Stimulated activated CD4-positive, alpha-beta T cell treated with anti-CD3 and anti-CD28 coated beads, TNF-alpha, amount 100 ng/mL, for 24 hours (primary cell): ENCODE results near the gene NCKAP5.

Experiments
- DNase-seq, 3 experiments: peaks; one replicate each; pipeline ENCODE4 v3.0.0-alpha.2; 2020; ENCODE audit warnings: low read depth in 3 of 3

The NCKAP5 gene

DNA sequence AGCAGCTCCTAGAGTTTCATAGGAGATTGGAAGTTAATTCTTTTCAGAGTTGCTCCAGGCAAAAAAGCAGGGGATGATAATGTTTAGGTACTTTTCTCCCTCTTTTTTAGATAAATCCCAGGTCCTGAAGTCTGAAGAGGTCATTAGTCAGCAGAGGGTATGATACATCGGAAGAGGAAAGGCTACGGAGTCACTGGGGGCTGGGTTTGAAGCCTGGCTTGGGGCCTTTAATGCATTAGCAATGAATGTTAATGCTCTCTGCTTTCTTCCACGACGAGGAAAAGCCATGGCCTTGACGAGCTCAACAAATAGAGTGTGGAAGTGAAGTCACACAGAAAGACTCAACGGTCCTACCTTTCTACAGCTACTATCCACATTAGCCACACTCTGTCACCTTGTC is 235.1 kb downstream of the NCKAP5 start:
- DNase-seq: no peak

DNA sequence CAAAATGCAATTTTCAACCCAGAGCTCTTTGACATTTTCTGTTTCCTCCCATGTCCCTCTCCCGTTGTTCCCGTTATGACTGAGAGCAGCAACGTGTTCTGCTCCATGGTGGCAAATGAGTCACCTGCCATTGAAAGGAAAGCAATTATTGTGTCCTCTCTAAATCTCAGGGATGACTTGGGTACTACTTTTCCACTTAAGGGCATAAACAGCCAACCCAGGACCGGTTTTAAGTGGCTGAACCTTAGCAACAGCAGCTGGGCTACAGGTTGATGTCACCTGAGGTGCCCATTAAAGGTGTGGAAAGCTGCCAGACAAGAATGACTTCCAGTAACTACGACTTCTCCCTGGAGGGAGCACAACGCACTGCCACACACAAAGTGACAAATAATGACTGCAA is 236.8 kb downstream of the NCKAP5 start:
- no peak for DNase-seq

DNA sequence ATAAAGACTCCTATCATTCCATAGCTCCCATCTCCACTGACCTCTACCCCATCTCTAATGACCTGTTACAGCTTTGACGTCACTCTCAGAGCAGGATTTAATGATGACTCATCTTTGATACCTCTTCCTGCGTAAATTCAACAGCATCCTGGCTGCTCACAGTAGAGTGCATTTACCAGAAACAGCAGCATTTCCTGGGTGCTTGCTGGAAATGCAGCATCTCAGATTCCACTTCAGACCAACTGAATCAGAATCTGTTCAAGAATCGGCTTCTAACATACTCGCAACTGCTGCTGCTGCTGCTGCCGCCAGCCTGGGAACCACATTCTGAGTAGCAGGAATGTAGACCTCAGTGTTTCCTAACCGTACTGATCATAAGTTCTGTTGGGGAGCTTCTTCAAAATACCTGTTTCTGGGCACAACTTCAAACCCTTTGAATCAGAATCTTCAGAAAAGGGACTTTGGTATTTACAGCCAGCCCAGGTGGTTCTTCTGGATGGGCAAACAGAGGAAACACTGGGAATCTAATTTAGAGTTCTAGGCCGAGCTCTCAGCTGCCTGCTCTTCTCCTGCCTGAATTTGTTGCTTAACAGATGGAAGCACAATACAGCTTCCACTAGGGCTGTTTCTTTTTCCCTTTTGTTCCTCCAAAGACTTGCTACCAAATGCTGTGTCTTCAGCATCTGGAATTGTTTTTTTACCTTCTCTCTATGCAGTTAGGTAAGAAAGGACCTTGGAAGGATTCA is 241.4 kb downstream of the NCKAP5 start:
- DNase-seq: no peak

DNA sequence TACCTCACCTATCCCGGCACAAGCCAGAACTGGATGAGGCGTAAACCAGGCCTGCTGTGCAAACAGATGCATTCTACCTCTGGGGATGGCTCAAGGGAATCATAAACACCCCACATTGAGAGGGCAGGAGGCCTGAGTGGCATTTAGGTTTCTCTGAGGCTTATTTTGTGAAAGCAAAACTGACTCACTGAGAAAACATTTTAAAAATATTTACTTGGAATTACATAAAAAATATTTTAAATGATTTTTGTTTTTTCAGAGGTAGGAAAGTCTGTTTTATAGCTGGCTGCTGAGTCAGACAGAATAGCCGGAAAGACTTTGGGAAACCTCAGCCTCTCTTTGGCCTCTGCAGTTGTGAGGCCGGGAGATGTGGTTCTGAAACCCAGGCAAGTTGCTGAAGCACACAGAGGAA is 244.1 kb downstream of the NCKAP5 start:
- no peak for DNase-seq

DNA sequence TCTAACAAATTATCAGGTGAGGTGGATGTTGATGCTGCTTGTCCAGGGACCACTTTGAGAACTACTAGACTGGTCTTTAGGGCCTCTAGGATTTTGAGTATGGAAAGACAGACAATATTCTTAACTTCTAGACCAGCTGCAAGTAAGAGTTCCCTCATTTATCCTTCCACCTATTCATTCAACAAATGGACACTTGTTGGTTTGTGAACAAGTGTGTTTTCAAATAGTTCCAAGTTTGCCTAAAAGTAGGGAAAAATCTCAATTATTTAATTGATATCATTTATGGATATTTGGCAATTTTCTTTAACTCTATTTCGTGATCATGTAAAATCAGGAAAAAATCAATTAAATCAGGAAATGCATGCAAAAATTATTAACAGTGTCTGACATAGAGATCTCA is 245.4 kb downstream of the NCKAP5 start:
- no peak for DNase-seq

DNA sequence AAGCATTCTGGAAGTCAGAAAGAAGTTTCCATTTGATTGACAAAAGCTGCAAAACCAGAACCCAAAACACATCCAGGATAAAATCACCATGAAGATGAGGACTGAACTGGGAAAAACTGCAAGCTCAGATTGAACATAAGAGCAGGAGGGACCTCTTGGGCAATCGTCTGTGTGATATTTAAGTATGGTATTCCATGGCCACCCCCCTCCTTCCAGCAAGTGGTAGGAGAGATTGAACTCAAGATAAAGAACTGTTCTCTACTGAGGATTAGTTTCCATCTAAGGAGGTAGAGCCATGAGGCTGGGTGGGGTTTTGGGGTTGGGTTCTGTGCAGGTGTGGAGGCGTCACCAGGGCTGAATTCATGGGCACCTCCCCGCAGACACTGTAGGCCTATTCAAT is 251.1 kb downstream of the NCKAP5 start:
- DNase-seq: no peak

DNA sequence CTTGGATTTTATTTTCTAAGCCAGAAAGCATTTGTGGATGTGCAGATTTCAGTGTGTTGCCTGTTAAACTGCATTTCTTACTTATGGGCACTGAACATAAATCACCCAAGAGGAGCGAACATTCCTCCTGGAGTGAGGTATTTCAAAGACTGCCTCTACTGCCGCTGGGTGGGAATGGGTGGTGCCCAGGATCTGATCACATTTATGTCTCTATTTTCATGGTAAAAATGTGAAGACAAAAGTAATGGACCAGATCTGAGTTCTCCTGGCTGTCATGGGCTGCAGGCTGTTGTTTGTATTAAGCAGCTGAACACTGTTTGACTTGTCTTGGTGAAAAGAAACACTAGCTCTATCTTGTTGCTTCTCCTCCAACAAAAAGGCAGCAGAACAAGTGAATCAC is 251.7 kb downstream of the NCKAP5 start:
- DNase-seq: no peak

DNA sequence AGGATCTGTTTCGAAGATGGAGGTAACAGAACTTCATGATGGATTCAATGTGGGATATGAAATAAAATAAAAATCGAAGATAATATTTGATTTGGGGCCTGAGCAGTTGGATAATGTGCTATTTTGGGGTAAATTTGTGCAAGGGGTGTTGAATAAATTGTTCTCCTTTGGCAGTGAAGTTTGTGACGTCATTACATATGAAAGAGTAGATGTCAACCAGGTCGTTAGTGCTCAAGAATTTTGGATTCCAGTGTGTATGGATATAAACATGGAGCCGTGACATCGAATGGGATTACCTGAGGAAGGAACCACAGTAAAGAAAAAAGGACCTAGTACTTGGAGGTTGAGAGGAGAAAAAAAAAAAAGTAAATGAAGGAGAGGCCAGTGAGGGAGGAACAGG is 253.0 kb downstream of the NCKAP5 start:
- DNase-seq: no peak

DNA sequence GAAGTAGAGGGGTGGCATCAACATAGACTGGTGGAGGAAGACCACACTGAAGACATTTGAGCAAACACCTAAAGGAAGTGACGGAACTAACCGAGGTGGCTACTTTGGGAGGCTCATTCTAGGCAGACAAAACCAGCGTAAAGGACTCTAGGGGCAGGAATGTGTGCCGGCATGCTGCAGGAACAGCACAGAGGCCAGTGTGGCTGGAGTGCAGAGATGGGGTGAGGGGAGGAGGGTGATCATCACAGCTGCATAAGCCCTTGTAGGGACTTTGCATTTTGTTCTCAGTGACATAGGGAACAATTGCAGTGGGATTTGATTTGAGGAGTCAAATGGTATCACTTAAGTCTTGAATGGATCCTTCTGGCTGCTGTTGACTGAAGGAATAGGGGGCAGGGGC is 253.5 kb downstream of the NCKAP5 start:
- no peak for DNase-seq

DNA sequence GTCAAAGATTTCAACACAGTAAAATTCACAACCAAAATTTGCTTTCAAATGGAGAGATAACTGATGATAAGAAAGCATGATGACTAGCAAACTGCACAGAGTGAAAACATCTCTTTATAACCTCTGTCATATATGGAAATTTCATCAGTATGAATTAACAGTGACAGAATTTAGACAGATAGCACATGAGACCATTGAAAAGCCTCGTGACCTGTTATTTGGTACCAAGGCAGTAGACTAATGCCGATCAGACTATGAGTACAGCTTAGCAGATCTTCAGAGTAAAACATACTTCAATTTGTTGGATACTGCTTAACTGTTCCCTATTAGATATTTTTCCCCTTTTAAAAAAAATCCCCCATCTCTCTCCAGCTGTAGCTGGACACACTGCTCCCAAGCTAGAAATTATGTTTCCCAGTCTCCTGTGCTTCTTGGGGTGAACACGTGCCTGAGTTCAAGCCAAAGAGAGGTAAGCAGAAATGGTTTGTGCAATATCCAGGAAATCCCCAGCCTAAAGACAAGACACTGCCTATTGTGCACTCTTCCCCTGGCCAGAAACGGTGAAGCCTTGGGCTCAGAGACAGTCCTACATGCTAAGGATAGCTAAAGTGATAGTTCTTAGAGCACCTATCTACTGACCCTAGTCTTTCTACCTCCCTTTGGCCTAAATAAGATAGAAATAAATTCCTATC is 256.1 kb downstream of the NCKAP5 start:
- no peak for DNase-seq

DNA sequence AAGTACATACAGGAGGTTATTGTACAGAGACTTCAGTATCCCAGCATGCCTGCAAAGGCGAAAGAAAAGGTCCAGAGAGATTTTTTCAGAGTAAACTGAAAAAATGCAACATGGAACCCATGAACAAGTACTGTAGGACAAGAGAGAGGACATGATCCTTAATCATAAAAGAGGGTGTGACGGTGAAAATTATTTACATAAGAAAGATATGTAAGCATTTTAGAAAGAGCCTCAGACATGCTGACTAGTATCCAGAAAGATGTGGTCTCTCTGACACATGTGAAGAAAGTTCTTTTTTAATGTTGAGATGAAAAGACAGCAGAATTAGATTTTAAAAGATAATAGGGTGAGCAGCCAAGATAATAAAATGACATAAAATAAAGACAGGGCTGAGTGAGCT is 262.0 kb downstream of the NCKAP5 start:
- DNase-seq: no peak

DNA sequence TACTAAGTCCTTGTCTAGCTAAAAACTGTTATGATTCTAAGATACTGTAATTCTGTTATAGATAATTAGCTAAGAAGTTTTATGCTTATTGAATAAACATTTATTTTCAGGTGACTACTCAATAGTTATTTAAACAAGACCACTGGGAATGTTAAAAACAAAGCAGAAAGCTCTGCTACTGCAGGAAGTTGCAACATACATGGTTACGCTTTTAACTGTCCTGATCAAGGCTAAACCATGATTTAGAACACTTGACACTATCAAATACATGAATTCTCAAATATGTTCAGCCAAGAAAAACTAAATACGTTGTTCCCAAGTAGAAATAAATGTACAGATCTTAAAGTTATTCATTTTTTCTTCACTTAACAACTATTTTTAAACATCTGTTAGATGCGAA is 263.9 kb downstream of the NCKAP5 start:
- no peak for DNase-seq

DNA sequence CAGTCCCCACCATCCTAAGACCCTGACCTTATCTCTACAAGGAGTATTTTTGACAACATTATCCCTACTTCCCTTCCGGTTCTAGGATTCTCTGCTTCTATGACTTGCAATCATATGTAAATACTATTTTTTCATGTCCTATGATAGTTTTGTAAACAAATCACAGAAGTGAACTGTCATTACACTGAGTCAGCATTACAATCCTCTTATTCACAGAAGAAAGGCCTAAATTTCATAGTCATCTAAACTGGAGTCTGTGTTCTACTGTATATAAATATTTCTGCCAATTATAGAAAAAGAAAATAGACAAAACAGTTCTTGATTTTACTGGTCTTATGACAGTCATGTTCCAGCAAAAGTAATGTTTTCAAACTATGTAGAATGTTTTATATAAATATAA is 265.1 kb downstream of the NCKAP5 start:
- no peak for DNase-seq

DNA sequence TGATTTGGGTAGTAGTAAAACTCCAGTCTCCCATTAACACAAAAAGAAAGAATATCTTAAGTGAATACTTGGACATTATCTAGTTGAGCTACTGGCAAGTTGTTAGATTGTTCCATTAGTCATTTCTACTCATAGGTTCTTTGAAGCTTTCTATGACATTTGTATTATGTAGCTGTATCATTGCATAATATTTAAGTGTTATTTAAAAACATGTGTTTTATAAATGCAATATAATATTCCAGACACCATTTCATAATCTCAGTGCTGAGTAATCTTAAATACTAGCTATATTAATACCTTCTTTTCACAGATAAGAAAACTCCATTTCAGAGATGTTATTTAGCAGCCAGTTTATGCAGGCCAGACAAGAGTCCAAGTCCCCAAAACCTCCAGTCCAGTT is 271.9 kb downstream of the NCKAP5 start:
- DNase-seq: no peak

DNA sequence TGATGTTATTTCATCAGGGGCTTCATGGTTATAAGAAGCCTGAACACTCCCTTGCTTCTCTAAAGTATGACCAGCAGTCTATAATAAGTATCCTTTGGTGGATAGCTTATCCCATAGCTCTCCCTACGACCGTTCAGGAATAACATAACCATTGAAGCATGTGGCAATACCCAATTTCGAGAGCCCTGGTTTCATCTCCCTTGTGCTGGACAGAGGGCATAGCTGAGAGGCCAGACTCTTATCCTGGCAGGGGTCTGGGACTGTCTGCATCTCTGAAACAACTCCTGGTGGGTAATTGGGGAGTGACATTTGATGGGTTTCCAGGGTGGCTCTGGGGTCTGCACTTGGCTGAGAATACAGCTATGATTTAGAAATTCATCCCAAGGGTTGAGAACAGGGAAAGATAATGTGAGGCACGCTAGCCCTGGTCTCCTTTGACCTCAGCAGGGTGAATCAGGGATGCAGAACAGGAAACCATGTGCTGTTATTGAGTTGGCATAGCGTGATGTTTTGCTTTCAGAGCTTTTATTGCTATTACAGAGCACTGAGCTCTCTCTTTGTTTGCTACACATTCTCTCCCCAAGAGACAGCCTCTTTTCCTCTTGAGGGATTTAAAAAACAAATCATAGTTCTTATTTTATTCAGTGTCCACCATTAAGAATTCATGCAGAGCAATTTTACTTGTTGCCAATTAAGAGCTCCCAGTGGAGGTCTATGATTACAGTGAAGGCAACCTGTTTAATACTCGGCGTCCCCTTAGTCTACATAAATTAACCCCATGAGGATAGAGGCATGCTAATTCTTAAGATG is 274.5 kb downstream of the NCKAP5 start:
- no peak for DNase-seq

DNA sequence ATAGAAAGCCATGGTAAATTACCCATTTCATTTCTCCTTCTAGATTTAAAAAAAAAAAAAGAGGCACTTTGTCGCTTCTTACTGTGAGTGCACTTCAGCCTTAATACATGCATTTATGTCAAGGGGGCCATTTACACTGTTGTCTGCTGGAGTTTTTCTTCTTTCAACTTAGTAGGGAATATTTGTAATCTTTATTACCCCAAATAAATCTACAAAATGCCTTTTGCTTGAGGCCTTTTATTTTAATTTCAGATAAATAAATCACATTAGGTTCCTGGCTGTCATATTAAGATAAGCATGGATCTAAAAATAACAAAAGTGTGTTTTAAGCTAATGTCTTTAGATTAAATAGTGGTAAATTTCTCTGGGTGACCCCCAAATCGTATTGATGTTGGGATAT is 276.0 kb downstream of the NCKAP5 start:
- no peak for DNase-seq

DNA sequence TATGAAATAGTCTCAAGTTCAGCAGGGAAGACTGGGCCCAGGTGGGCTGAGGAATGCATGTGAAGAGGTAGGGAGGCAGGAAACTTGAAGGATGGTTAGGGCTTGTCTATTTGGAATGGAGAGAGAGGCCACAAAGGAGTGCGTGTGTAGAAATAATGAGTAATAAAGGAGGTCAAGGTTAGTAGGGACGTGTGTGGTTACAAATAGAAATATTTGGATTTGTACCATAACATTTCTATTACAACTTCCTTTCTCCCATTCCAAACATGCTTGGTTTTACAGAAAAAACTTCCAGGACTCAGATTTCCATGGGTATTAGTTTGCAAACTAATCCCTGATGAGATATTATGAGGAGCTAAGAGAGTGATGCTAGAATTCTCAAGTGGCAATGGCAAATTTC is 280.6 kb downstream of the NCKAP5 start:
- DNase-seq: no peak

DNA sequence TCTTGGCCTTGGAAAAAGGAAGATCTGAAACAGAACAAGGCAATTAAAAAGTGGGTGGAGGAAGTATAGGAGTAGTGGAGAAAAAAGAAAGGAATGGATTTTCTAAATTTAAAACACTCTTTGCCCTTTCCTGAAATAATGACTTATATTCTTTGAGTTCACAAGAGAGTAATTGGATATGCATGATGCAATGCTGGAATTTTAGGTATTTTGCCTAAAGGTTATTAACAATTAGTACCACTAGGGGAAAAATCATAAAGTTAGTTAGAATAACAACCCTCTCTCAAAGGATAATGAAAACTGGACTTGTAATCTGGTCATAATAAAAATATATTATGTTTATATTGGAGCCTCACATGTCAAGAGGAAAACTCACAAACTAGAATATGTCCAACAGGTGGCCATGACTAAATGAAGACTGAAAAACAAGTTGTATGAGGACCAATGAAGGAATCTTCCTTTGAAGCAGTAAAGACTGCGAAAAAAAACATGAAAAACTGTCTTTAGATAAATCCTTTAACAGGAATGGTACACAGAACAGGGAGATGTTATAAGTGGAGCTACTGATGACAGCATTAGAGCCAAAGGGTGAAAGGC is 281.8 kb downstream of the NCKAP5 start:
- no peak for DNase-seq

DNA sequence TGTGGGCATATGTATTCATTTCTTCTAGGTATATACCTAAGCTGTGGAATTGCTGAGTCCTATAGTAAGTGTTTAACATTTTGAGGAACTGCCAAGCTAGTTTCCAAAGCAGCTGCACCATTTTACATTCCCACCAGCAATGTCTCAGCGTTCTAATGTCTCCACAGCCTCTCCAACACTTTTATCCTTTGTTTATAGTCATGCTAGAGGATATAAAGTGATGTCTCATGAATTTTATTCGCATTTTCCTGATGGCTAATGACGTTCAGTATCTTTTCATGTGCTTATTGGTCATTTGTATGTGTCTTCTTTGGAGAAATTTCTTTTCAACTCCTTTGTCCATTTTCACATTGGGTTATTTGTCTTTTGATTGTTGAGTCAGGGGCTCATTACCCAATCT is 295.2 kb downstream of the NCKAP5 start:
- DNase-seq: no peak

DNA sequence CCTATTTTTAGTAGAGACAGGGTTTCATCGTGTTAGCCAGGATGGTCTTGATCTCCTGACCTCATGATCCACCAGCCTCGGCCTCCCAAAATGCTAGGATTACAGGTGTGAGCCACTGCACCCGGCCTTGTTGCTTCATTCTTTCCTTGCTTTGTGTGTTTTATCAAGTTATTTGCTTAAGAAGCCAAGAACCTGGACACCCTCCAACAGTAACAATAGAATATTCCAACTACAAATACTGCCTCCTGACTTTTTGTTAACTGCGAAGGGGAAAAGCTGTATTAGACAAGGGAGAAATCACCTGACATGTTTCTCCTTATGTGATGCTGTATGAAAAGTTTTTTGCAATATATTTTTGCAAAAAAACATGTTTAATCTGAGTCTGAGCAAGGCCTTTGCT is 297.2 kb downstream of the NCKAP5 start:
- DNase-seq: no peak

DNA sequence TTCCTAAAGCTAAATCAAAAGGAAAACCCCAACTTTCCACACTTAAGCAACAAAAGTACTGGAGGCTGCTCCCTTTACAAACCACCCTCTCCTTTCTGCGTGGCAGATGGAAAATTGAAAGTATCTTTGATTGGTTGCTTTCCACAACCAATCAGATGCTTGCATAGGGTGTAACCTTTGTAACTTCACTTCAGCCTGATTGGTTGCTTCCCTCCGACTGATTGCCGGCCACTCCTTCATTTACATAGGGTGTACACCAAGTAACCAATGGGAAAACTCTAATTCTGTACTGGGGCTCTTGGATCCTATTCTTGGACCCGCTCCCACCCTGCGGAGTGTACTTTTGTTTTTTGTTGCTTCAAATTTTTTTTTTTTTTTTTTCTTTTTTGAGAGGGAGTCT is 297.7 kb downstream of the NCKAP5 start:
- DNase-seq: no peak

DNA sequence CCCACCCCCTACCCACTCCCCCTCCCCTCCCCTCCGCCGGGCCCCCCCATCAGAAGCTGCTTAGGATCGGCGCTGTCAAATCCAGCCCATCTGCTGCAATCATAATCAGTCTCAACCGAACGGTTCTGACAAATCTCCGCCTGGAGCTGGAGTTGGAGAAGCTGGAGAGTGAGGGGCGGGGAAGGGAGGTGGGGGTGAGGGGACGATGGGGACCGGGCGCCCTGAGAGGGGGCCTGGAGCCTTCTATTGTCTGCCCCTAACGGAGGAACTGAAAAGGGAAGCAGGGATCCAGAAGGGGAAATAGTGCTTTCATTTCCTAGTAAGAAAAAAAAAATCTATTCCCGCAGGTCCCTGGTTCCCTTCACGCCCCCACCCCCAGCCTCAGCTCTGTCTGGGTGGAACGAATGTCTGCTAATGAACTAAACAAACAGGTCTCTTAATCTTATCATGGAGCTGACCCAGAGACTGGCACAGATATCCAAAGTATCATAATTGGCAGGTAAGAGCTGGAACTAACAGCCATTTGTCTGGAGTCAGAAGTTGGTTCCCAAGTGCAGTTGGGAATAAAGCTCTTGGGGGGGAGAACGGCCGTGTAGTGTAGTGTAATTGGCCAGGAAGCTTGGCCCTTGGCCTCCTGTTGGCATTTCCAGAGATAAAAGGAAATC is 301.2 kb downstream of the NCKAP5 start:
- no peak for DNase-seq
